HepG2 (cell line): Measurements from ENCODE around the gene TBC1D20. TPM values are rescaled to one million over a fixed set of nuclear protein-coding genes. Genes with fewer than 3 reads are reported as not detected.
A peak's percentile ranks its signal among the peaks of the same experiment; 100 is the strongest.

Experiments
- DNMT1 ChIP-seq: sonication (generic); formaldehyde crosslinking; IDR thresholded peaks from 2 replicates; pipeline ENCODE4 v1.5.1; 2020; ENCODE audit warnings: mild to moderate bottlenecking, missing genetic modification reagents
- KAT2B ChIP-seq: fragments of 150-350 bp; IDR thresholded peaks from 2 replicates; pipeline ENCODE4 v1.6.1; 2014; ENCODE audit warnings: low read depth, low read length, borderline replicate concordance
- polyA plus RNA-seq, 8 experiments: library from polyadenylated mRNA; depleted of rRNA in 3 of 8; stranded (reverse) in 7 of 8; unstranded in 1 of 8; fragments of >200 nt; fragmentation: Illumina TruSeq in 4 of 8; extraction: Trizol in 4 of 8; gene quantifications; 2 replicates each; pipeline versions ENCODE4 v1.2.1 to v1.2.3, GENCODE V29; 2011 to 2016; ENCODE audit warnings: low read depth in 4 of 8, missing spikeins in 1 of 8, mixed read lengths in 1 of 8; ENCODE audit not compliant: insufficient read depth in 1 of 8
- total RNA-seq, 5 experiments: library from RNA; depleted of rRNA; stranded (reverse); fragments of >200 nt; fragmentation: Illumina TruSeq; extraction: Trizol; gene quantifications; 2 replicates each; pipeline ENCODE4 v1.2.3, GENCODE V29; 2016; ENCODE audit warnings: low read depth in 1 of 5
- TF ChIP-seq, protein P1 (sequence below): sonication (generic); formaldehyde crosslinking; IDR thresholded peaks from 2 replicates; pipeline ENCODE4 v1.5.0; 2020; ENCODE audit warnings: mild to moderate bottlenecking, missing genetic modification reagents, borderline replicate concordance
- TF ChIP-seq, protein P2 (sequence below): sonication (generic); formaldehyde crosslinking; conservative IDR thresholded peaks from 2 replicates; pipeline ENCODE4 v1.4.0; 2020; ENCODE audit warnings: mild to moderate bottlenecking, missing genetic modification reagents, moderate library complexity

Gene TBC1D20
- total and polyA plus RNA-seq, 2 of the 13 experiments (the other 11 are each of a cell fraction or from before 2014, with no cell fraction given), result 36.6 to 47.1 TPM

GRCh38 chr20:402898-403581 is 59.3 kb downstream of the TBC1D20 start (continued):
- TF ChIP-seq, protein P1, sequence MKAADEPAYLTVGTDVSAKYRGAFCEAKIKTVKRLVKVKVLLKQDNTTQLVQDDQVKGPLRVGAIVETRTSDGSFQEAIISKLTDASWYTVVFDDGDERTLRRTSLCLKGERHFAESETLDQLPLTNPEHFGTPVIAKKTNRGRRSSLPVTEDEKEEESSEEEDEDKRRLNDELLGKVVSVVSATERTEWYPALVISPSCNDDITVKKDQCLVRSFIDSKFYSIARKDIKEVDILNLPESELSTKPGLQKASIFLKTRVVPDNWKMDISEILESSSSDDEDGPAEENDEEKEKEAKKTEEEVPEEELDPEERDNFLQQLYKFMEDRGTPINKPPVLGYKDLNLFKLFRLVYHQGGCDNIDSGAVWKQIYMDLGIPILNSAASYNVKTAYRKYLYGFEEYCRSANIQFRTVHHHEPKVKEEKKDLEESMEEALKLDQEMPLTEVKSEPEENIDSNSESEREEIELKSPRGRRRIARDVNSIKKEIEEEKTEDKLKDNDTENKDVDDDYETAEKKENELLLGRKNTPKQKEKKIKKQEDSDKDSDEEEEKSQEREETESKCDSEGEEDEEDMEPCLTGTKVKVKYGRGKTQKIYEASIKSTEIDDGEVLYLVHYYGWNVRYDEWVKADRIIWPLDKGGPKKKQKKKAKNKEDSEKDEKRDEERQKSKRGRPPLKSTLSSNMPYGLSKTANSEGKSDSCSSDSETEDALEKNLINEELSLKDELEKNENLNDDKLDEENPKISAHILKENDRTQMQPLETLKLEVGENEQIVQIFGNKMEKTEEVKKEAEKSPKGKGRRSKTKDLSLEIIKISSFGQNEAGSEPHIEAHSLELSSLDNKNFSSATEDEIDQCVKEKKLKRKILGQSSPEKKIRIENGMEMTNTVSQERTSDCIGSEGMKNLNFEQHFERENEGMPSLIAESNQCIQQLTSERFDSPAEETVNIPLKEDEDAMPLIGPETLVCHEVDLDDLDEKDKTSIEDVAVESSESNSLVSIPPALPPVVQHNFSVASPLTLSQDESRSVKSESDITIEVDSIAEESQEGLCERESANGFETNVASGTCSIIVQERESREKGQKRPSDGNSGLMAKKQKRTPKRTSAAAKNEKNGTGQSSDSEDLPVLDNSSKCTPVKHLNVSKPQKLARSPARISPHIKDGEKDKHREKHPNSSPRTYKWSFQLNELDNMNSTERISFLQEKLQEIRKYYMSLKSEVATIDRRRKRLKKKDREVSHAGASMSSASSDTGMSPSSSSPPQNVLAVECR (CRISPR knock-in tag), result peak; percentile 52; the same call in 1 of the 2 replicates
- no peak for TF ChIP-seq KAT2B
- no peak for TF ChIP-seq DNMT1
- TF ChIP-seq, protein P2, sequence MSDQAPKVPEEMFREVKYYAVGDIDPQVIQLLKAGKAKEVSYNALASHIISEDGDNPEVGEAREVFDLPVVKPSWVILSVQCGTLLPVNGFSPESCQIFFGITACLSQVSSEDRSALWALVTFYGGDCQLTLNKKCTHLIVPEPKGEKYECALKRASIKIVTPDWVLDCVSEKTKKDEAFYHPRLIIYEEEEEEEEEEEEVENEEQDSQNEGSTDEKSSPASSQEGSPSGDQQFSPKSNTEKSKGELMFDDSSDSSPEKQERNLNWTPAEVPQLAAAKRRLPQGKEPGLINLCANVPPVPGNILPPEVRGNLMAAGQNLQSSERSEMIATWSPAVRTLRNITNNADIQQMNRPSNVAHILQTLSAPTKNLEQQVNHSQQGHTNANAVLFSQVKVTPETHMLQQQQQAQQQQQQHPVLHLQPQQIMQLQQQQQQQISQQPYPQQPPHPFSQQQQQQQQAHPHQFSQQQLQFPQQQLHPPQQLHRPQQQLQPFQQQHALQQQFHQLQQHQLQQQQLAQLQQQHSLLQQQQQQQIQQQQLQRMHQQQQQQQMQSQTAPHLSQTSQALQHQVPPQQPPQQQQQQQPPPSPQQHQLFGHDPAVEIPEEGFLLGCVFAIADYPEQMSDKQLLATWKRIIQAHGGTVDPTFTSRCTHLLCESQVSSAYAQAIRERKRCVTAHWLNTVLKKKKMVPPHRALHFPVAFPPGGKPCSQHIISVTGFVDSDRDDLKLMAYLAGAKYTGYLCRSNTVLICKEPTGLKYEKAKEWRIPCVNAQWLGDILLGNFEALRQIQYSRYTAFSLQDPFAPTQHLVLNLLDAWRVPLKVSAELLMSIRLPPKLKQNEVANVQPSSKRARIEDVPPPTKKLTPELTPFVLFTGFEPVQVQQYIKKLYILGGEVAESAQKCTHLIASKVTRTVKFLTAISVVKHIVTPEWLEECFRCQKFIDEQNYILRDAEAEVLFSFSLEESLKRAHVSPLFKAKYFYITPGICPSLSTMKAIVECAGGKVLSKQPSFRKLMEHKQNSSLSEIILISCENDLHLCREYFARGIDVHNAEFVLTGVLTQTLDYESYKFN (CRISPR knock-in tag), result no peak
- TF ChIP-seq, all 625 proteins: peak for 43
